ENCODE results near the gene SH3BGRL3.
"Not testable (repeated sequence)": the region's sequence is repeated elsewhere in the genome, so short reads cannot be mapped to it uniquely, and the experiment has no call there.

The SH3BGRL3 gene

DNA sequence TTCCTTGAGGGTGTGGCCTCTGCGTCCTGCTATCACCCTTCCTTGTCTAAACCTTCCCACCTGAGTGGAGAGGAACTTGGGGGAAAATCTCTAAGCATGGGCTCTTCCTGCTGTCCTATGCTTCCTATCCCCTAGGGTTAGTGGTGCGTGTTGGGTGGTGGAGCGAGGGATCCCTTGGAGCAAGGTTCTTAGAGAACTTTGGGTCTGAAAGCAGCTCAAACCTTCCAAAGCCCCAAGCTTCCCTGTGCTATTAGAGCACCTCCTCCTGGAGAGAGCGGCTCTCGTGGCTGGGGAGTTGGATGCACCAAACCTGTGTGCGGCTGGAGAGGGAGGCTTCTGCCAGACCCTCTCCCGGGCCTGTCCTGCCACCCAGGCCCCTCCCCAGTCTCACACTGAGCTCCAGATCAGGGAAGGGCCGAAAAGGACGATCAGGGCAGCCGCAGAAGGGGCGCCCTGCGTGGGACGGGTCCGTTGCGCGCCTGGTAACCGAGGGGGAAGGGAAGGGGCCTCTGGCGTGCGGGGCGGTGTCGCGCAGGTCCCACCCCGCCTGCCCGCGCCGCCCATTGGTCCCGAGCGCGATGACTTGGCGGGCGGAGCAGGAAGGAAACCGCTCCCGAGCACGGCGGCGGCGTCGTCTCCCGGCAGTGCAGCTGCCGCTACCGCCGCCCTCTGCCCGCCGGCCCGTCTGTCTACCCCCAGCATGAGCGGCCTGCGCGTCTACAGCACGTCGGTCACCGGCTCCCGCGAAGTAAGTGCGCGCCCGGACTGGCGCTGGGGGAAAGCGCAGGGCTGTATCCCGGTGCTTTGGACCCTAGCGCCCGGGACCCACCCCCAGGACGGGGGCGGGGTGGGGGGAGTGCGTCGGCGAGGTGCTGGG, at the start of gene SH3BGRL3:
Gene SH3BGRL3 (plus strand): TSS at position 631 of the 877 bp plus-strand sequence. CDS start 70 bp downstream, at position 701.
- peak; percentile 84 for DNase-seq

DNA sequence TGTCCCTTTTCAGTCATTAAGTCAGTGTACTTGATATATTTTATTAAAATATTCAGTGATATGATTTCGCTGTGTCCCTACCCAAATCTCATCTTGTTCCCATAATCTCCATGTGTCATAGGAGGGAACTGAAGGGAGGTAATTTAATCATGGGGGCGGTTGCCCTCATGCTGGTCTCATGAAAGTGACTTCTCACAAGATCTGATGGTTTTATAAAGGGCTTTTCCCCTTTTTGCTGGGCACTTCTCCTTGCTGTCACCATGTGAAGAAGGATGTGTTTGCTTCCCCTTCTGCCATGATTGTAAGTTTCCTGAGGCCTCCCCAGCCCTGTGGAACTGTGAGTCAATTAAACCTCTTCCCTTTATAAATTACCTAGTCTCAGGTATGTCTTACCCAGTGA, 49.2 kb upstream of the SH3BGRL3 start:
- not testable (repeated sequence) for DNase-seq

DNA sequence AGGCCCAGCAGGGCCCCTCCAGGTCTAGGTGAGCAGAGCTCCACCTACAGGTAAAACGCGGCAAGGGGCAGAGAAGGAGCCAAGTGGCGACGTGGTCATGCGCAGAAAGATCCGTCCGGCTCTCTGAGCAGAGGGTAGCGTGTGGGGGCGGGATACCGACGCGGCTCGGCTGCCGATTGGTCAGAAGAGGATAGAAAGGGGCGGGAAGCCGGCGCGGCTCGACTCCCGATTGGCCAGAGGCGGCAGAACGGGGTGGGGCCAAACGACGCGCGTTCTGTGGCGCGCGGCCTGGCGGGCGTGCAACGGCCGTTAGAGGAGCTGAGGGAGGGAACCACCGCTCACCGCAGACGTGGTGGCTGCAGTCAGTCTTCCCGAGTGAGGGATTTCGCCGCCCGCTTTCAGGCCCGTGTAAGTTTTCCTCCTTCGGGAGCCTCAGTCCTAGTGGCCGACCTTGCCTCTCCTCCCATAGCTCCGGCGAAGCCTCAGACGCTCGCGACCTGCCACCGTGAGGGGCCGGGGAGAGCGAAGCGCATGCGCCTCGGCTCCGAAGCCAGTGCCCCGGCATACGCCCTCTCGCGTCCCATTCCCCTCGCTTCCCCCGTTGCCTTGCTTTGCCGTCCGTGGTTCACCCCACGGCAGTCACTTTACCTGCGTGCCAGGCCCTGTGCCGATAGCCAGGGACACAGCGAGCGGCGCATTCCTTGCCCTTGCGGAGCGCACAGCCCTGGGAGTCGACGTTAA, 45.8 kb upstream of the SH3BGRL3 start, which contains the start of gene CEP85:
Gene CEP85 (plus strand): TSS at position 298 of the 741 bp plus-strand sequence. CDS start 5,584 bp downstream, outside the sequence.
- DNase-seq: peak; percentile 97

GRCh38 chr1:26234644-26235370, 45.1 kb upstream of the SH3BGRL3 start:
- peak; percentile 77 for DNase-seq

DNA sequence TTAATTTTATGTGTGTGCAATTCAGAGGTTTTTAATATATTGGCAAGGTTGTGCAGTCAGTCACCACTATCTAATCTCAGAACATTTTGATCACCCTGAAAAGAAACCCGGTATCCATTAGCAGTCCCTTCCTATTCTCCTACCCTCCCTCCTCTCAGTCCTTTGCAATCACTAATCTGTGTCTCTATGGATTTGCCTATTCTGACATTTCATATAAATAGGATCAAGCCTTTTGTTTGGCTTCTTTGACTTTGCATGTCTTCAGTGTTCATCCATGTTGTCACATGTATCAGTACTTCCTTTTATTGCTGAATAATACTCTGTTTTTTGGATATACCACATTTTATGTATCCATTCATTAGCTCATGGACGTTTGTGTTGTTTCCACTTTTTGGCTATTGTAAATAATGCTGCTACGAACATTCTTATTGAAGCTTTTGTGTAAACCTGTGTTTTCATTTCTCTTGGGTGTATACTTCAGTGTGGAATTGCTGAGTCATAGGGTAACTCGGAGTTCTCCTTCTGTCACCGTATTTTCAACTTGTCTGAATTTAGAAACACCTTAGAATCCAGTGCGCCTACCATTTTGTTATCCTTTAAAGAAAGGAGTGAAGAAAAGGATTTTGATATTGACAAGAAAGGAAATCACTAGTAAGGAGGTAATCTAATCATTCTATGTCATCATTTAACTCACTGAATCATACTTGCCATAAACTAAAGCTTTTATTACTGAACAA, 42.5 kb upstream of the SH3BGRL3 start:
- peak; percentile 63 for DNase-seq

GRCh38 chr1:26239936-26240335, 40.0 kb upstream of the SH3BGRL3 start:
- DNase-seq: no peak

GRCh38 chr1:26252718-26253117, 27.2 kb upstream of the SH3BGRL3 start:
- no peak for DNase-seq

- DNase-seq: no peak
Observed at GRCh38 chr1:26254404-26254803, 25.5 kb upstream of the SH3BGRL3 start.

GRCh38 chr1:26257222-26257621, 22.7 kb upstream of the SH3BGRL3 start:
- DNase-seq: peak; percentile 59

GRCh38 chr1:26259005-26259404, 20.9 kb upstream of the SH3BGRL3 start:
- DNase-seq: no peak

- no peak for DNase-seq
Observed at GRCh38 chr1:26259578-26259977, 20.3 kb upstream of the SH3BGRL3 start.

- no peak for DNase-seq
Observed at GRCh38 chr1:26263212-26263611, 16.7 kb upstream of the SH3BGRL3 start.

DNA sequence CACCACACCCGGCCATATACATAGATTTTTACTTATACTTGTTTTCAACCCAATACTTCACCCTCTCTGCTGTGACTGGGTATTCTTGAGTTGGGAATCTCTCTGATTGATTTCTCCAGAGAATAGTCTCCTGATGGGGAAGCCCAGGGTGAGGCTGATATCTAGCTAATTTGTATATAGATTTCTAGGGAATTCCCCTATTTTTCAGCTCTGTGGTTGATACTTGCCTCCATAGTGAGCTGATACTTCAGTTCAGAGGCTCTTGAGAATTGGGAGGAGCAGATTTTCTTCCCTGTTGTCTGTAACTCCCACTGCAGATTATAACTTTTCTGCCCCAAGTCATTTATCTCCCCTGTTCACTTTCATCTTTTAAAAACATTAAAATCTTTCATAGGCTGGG, 14.5 kb upstream of the SH3BGRL3 start:
- no peak for DNase-seq

DNA sequence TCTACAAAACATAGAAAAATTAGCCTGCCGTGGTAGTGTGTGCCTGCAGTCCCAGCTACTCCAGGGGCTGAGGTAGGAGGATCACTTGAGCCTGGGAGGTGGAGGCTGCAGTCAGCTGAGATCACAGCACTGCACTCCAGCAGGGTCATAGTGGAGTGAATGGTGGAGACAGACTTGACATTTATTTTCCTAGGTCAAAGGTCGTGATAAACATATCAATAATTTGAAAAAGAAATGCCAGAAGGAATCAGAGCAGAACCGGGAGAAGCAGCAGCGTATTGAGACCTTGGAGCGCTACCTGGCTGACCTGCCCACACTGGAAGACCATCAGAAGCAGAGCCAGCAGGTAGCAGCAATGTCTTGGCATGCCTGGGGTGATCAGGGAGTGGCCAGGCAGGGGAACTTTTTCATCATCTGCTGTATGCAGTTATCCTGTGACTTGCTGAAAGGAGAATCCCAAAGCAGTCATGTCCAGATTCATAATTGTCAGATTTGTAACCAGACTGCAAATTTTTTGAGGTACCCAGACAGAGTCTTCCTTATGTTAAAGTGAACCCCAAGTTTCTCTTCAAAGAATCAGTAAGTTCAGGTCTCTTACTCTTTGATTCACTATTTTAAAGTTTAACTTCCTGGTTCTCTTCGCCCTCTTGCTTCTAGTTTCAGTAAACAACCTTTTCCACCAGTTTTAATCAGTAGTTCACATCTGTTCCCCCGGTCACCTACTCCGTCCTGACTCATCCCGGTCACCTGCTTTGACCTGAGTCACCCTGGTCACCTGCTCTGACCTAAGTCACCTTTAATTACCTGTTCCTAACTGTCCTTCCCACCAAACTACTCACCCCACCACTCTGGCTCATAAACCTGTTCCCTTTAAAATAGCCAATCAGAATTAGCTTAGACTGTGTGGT, 11.3 kb upstream of the SH3BGRL3 start:
- no peak for DNase-seq

DNA sequence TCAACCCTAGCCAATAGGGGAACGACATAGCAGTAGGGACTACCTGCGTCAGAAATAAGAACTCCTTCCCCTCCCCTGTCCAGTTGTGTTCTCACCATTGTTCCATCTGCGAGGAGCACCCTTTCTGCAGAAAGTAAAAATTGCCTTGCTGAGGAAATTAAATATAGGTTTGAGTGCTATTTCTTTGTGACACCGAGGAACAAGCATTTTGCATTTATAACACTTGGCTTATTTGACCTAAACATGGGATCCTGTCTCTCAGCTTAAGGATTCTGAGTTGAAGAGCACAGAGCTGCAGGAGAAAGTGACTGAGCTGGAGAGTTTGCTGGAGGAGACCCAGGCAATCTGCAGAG, 10.7 kb upstream of the SH3BGRL3 start:
- no peak for DNase-seq

- DNase-seq: no peak
Observed at GRCh38 chr1:26274801-26275425, 5.0 kb upstream of the SH3BGRL3 start.

GRCh38 chr1:26275580-26276431, 4.1 kb upstream of the SH3BGRL3 start:
- DNase-seq: peak; percentile 94

GRCh38 chr1:26276432-26276838, 3.5 kb upstream of the SH3BGRL3 start:
- DNase-seq: no peak

DNA sequence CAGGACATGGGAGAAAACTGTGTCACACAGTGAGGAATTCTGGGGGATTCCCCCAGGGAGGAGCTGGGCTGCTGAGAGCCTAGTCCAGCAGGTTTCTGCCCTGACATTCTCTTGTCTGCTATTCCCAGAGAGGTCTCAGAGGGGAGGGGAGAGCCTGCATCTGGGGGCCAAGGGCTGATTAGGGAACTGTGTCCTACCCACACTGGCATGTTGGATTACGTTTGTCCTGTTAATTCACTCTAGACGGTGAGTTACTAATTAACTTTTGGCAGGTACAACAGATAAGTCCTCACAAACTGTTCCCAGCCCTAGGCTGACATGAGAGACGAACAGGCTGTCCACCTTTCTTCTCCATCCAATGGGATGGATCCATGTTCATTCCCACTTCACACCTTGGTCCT, 2.6 kb upstream of the SH3BGRL3 start:
- no peak for DNase-seq

GRCh38 chr1:26277719-26278118, 2.2 kb upstream of the SH3BGRL3 start:
- DNase-seq: no peak
